Measurements from ENCODE around the gene UGT1A5.

- TF ChIP-seq CTCF (IDR thresholded peaks at IDR 0.05; ENCODE audit: control extremely low read depth in 1 of 3, insufficient read depth in 1 of 3, low read depth in 1 of 3, low read length in 3 of 3) (no peak), EP300 (IDR thresholded peaks at IDR 0.05; ENCODE audit: borderline replicate concordance in 1 of 2, low read depth in 2 of 2, low read length in 2 of 2) (no peak), MAX (IDR thresholded peaks at IDR 0.05) (no peak), ZNF274 (IDR thresholded peaks at IDR 0.05; ENCODE audit: borderline replicate concordance, extremely low read depth, low read length) (no peak), SAP30 (IDR thresholded peaks at IDR 0.05; ENCODE audit: insufficient read depth, insufficient replicate concordance, low read length) (no peak), POLR2A (IDR thresholded peaks at IDR 0.05; ENCODE audit: control extremely low read depth in 1 of 2, low read depth in 2 of 2, low read length in 2 of 2) (no peak), NRF1 (IDR thresholded peaks at IDR 0.05; ENCODE audit: low read depth, low read length) (no peak), CEBPB (IDR thresholded peaks at IDR 0.05; ENCODE audit: low read depth, low read length) (no peak), KDM5A (IDR thresholded peaks at IDR 0.05; ENCODE audit: low read length) (no peak), EZH2 (IDR thresholded peaks at IDR 0.05; ENCODE audit: low read depth, low read length, severe bottlenecking) (no peak), GABPA (IDR thresholded peaks at IDR 0.05; ENCODE audit: borderline replicate concordance, insufficient read depth, low read length) (no peak), POLR2AphosphoS5 (IDR thresholded peaks at IDR 0.05; ENCODE audit: low read depth, low read length) (no peak)
Observed at GRCh38 chr2:233792720-233793119, 80.0 kb downstream of the UGT1A5 start.

Data from H1 (cell line).